GM19035 (cell line): ENCODE data around the gene SSTR5.

Experiments used
- ATAC-seq: cut with Tn5 transposase; IDR thresholded peaks from one replicate; pipeline ENCODE4 v1.9.1; 2021; ENCODE audit not compliant: unreplicated experiment

SSTR5 gene

GRCh38 chr16:1054660-1055556 lies 17.6 kb upstream of the SSTR5 start:
- no peak for ATAC-seq

- ATAC-seq = no peak
Measured at GRCh38 chr16:1055557-1055924, 17.0 kb upstream of the SSTR5 start.

- no peak for ATAC-seq
Measured at GRCh38 chr16:1056196-1056595, 16.4 kb upstream of the SSTR5 start.

- ATAC-seq = no peak
Measured at GRCh38 chr16:1057252-1057932, 15.2 kb upstream of the SSTR5 start.

GRCh38 chr16:1058216-1058615 lies 14.3 kb upstream of the SSTR5 start:
- ATAC-seq = no peak

- no peak for ATAC-seq
Measured at GRCh38 chr16:1059310-1059709, 13.2 kb upstream of the SSTR5 start.

- no peak for ATAC-seq
Measured at GRCh38 chr16:1060416-1061340, 11.9 kb upstream of the SSTR5 start.

GRCh38 chr16:1061769-1062505 lies 10.6 kb upstream of the SSTR5 start:
- ATAC-seq = no peak

- no peak for ATAC-seq
Measured at GRCh38 chr16:1062895-1063294, 9.7 kb upstream of the SSTR5 start.

- no peak for ATAC-seq
Measured at GRCh38 chr16:1063728-1064127, 8.8 kb upstream of the SSTR5 start.

- no peak for ATAC-seq
Measured at GRCh38 chr16:1065469-1066128, 6.9 kb upstream of the SSTR5 start.

- ATAC-seq = no peak
Measured at GRCh38 chr16:1066584-1067172, 5.9 kb upstream of the SSTR5 start.

GRCh38 chr16:1067629-1068028 lies 4.9 kb upstream of the SSTR5 start:
- ATAC-seq = no peak

GRCh38 chr16:1068451-1068850 lies 4.1 kb upstream of the SSTR5 start:
- no peak for ATAC-seq

GRCh38 chr16:1069154-1069553 lies 3.4 kb upstream of the SSTR5 start:
- ATAC-seq = no peak

GRCh38 chr16:1070084-1070863 lies 2.3 kb upstream of the SSTR5 start:
- no peak for ATAC-seq

- no peak for ATAC-seq
Measured at GRCh38 chr16:1070864-1071408, 1.6 kb upstream of the SSTR5 start.

GRCh38 chr16:1071561-1072225 lies 854 bp upstream of the SSTR5 start:
- ATAC-seq = no peak
